Smooth muscle cell (in vitro differentiated cells): Measurements from ENCODE around the gene TSPAN12. TPM values are rescaled to one million over a fixed set of nuclear protein-coding genes. Genes with fewer than 3 reads are reported as not detected.

Experiments used
- DNase-seq: peaks from one replicate; lab custom pipeline; 2025; ENCODE audit not compliant: unreplicated experiment; lab: John Stamatoyannopoulos, UW
- H2AFZ ChIP-seq: fragments of 200-600 bp; sonication (generic); 2 replicates; pipeline ENCODE4 v1.6.0; 2016; ENCODE audit warnings: antibody characterized with exemption, low read depth, mild to moderate bottlenecking
- H3F3A ChIP-seq: fragments of 200-600 bp; sonication (generic); 2 replicates; pipeline ENCODE4 v1.6.0; 2017; ENCODE audit warnings: antibody characterized with exemption, low read depth
- H3K27ac ChIP-seq: fragments of 200-600 bp; sonication (generic); 2 replicates; pipeline ENCODE4 v1.5.1; 2016; ENCODE audit warnings: low read depth, mild to moderate bottlenecking
- H3K27me3 ChIP-seq: fragments of 200-600 bp; sonication (generic); 2 replicates; pipeline ENCODE4 v1.6.1; 2016; ENCODE audit warnings: low read depth, mild to moderate bottlenecking
- H3K36me3 ChIP-seq: fragments of 200-600 bp; sonication (generic); 2 replicates; pipeline ENCODE4 v1.5.1; 2016; ENCODE audit warnings: low read depth
- H3K4me1 ChIP-seq: fragments of 200-600 bp; sonication (generic); 2 replicates; pipeline ENCODE4 v1.5.1; 2016; ENCODE audit warnings: low read depth
- H3K4me2 ChIP-seq: fragments of 200-600 bp; sonication (generic); 2 replicates; pipeline ENCODE4 v1.6.0; 2016; ENCODE audit warnings: mild to moderate bottlenecking
- H3K4me3 ChIP-seq: fragments of 200-600 bp; sonication (generic); 2 replicates; pipeline ENCODE4 v1.5.1; 2016; ENCODE audit warnings: mild to moderate bottlenecking
- H3K79me2 ChIP-seq: fragments of 200-600 bp; sonication (generic); 2 replicates; pipeline ENCODE4 v1.6.0; 2016; ENCODE audit warnings: low read depth, mild to moderate bottlenecking
- H3K9ac ChIP-seq: fragments of 200-600 bp; sonication (generic); 2 replicates; pipeline ENCODE4 v1.6.0; 2016; ENCODE audit warnings: low read depth
- H3K9me3 ChIP-seq: fragments of 200-600 bp; sonication (generic); replicated peaks from 2 replicates; pipeline ENCODE4 v1.5.1; 2016; ENCODE audit warnings: low read depth
- H4K20me1 ChIP-seq: fragments of 200-600 bp; sonication (generic); 2 replicates; pipeline ENCODE4 v1.6.0; 2016; ENCODE audit warnings: low read depth
- CTCF ChIP-seq: fragments of 200-600 bp; sonication (generic); IDR thresholded peaks from 2 replicates; pipeline ENCODE4 v1.5.1; 2017; ENCODE audit warnings: borderline replicate concordance, mild to moderate bottlenecking, antibody characterized with exemption; ENCODE audit not compliant: insufficient read depth, poor library complexity, severe bottlenecking
- WGBS: methylation state at CpG from one replicate; pipeline ENCODE4 v1.1.7; 2016; ENCODE audit warnings: low lambda C conversion rate; 5-methylcytosine and 5-hydroxymethylcytosine counted together
- polyA plus RNA-seq: library from polyadenylated mRNA; unstranded; fragments of >200 nt; fragmentation: Nextera tagmentation; extraction: Ambion mirVana; gene quantifications from 2 replicates; pipeline ENCODE4 v1.2.1, GENCODE V29; 2016
- total RNA-seq: library from RNA; depleted of rRNA; stranded (reverse); fragments of >200 nt; gene quantifications from 2 replicates; pipeline ENCODE4 v1.2.3, GENCODE V29; 2014

Gene TSPAN12
- total and polyA plus RNA-seq, 2 experiments from 2014 or later: 3.7 to 5.8 TPM

- no peak overlapping the region for H3K27ac ChIP-seq
- no peak overlapping the region for H2AFZ ChIP-seq
- H3K27me3 ChIP-seq: no peaks in the 10 kb centered on the region
- no peak for DNase-seq
- no peak for TF ChIP-seq CTCF
- H4K20me1 ChIP-seq: no peaks in the 10 kb centered on the region
- H3K4me1 ChIP-seq: no peaks in the 10 kb centered on the region
- no peak overlapping the region for H3K4me2 ChIP-seq
- H3K36me3 ChIP-seq: no peaks in the 10 kb centered on the region
- no peaks in the 10 kb centered on the region for H3K9me3 ChIP-seq
- WGBS: 65% methylated on average over 2 of the region's 2 CpGs
- H3K9ac ChIP-seq: no peak overlapping the region
- no peaks in the 10 kb centered on the region for H3K79me2 ChIP-seq
- H3F3A ChIP-seq: no peaks in the 10 kb centered on the region
- H3K4me3 ChIP-seq: no peak overlapping the region
These were observed 14.8 kb downstream of the TSPAN12 start for GRCh38 chr7:120843109-120843508.

- DNase-seq: no peak
- H3K4me2 ChIP-seq: no peak overlapping the region
- H3K27ac ChIP-seq: no peak overlapping the region
- 67% methylated on average over 4 of the region's 4 CpGs for WGBS
- no peaks in the 10 kb centered on the region for H3K27me3 ChIP-seq
- no peaks in the 10 kb centered on the region for H3K4me1 ChIP-seq
- H3F3A ChIP-seq: no peaks in the 10 kb centered on the region
- H2AFZ ChIP-seq: no peak overlapping the region
- no peaks in the 10 kb centered on the region for H4K20me1 ChIP-seq
- H3K36me3 ChIP-seq: no peaks in the 10 kb centered on the region
- no peaks in the 10 kb centered on the region for H3K9me3 ChIP-seq
- TF ChIP-seq CTCF: no peak
- H3K4me3 ChIP-seq: no peak overlapping the region
- H3K9ac ChIP-seq: no peak overlapping the region
- no peaks in the 10 kb centered on the region for H3K79me2 ChIP-seq
These were observed 15.8 kb downstream of the TSPAN12 start for GRCh38 chr7:120842121-120842621.

DNA sequence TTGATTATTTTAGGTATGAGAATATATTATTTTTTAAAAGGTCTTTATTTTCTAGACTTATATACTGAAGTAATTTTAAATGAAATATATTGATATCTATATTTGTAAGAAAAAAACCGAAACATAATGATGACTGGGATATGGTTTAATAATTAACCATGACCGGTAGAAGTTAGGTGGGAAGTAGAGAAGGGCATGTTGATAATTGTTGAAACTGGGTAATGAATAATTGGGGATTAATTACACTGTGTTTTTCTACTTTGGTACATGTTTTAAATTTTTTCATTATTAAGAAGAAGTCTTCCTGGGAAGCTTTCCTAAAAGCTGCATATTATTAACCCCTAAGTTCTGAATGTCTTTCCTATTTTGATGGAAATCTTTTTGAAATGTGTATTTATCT is 16.3 kb downstream of the TSPAN12 start:
- no peak overlapping the region for H3K9ac ChIP-seq
- no peaks in the 10 kb centered on the region for H3K79me2 ChIP-seq
- no peak overlapping the region for H3K4me3 ChIP-seq
- H2AFZ ChIP-seq: no peak overlapping the region
- no peaks in the 10 kb centered on the region for H3K4me1 ChIP-seq
- DNase-seq: no peak
- 95% methylated on average over 2 of the region's 2 CpGs for WGBS
- no peaks in the 10 kb centered on the region for H3K9me3 ChIP-seq
- no peaks in the 10 kb centered on the region for H3K27me3 ChIP-seq
- no peak overlapping the region for H3K27ac ChIP-seq
- no peak overlapping the region for H3K4me2 ChIP-seq
- no peaks in the 10 kb centered on the region for H3F3A ChIP-seq
- no peaks in the 10 kb centered on the region for H3K36me3 ChIP-seq
- TF ChIP-seq CTCF: no peak
- no peaks in the 10 kb centered on the region for H4K20me1 ChIP-seq

- Histone ChIP-seq H3K79me2 (no peaks in the 10 kb centered on the region), H3K9me3 (no peaks in the 10 kb centered on the region), H4K20me1 (no peaks in the 10 kb centered on the region), H3F3A (no peaks in the 10 kb centered on the region), H3K4me2 (no peak overlapping the region), H3K9ac (no peak overlapping the region), H3K4me1 (no peaks in the 10 kb centered on the region), H2AFZ (no peak overlapping the region), H3K27ac (no peak overlapping the region), H3K36me3 (no peaks in the 10 kb centered on the region), H3K4me3 (no peak overlapping the region), H3K27me3 (no peaks in the 10 kb centered on the region)
- TF ChIP-seq CTCF: no peak
- no peak for DNase-seq
- 95% methylated on average over 6 of the region's 6 CpGs for WGBS
These were observed 19.7 kb downstream of the TSPAN12 start for GRCh38 chr7:120838281-120838682.
